Left ventricle myocardium superior (tissue), 1 donor: ENCODE measurements around the gene EIF4A3. TPM values are rescaled to one million over a fixed set of nuclear protein-coding genes. Genes with fewer than 3 reads are reported as not detected.
"Not testable (repeated sequence)": the region's sequence is repeated elsewhere in the genome, so short reads cannot be mapped to it uniquely, and the experiment has no call there.

Experiments used
- ATAC-seq: fragments of 200-7000 bp; cut with Tn5 transposase; one replicate; pipeline ENCODE4 v1.9.1; 2020; ENCODE audit warnings: mild to moderate bottlenecking, moderate library complexity
- DNase-seq: peaks from one replicate; pipeline ENCODE4 v3.0.0-alpha.2; 2020
- intact Hi-C: fragments of 100-400 bp; cut with micrococcal nuclease; formaldehyde crosslinking; loops from one replicate; pipeline ENCODE4 v1.11.0; 2022
- total RNA-seq: library from RNA; stranded (reverse); fragmentation: NEBNext Ultra II Directional; extraction: Animal tissue kit (Norgen Biotek cat#: 25700); gene quantifications from one replicate; pipeline ENCODE4 v1.2.1, GENCODE V29; 2021
- donor health status: DM: no; HTN: yes; CAD: no; lungs with severe emphysema.

EIF4A3 gene
- total RNA-seq, 1 donor from 2014 or later, result 31.6 TPM

DNA sequence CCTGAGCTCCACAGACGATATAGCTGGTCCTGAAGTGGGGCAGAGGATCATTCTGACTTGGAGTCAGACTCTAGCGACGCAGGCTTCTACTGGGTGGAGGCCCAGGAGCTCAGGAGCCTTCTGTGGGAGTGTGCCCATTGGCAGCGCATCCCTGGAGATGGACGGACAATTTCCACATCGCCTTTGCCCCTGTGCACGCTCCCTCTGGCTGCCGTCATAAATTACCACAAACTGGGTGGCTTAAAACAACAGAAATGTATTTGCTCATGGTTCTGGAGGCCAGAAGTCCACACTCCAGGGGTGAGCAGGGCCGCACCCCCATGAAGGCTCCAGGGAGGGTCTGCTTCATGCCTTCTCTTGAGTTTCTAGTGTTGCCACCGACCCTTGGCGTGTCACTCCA is 29.8 kb upstream of the EIF4A3 start:
- intact Hi-C loops, result no loop called here
- ATAC-seq, result no peak
- DNase-seq, result no peak

GRCh38 chr17:80173916-80174315 is 27.0 kb upstream of the EIF4A3 start:
- DNase-seq (no peak), ATAC-seq (no peak)
- intact Hi-C loops, result no loop called here

- ATAC-seq, result no peak
- DNase-seq, result no peak
Measured at GRCh38 chr17:80173126-80173525, 26.2 kb upstream of the EIF4A3 start.

DNA sequence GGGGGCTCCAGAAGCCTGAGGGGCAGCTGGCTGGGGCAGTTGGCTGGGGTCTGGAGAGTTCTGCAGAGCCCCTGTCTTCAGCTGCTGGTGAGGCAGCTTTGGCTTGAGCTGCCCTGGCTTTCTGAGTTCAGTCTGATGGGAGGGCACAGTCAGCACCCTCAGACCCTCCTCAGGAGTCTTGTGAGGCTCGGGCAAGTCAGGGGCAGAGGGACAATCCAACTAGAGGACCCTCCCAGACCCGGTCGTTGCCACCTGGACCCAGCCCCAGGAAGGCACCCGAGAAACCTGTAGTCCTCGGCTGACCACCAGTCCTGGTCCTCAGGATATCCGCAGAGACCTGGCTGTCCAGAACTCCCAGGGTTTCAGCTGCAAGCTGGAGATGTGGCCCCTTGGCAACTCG is 24.8 kb upstream of the EIF4A3 start:
- DNase-seq (no peak), ATAC-seq (no peak)
- intact Hi-C loops, result no loop called here

More at GRCh38 chr17:80173126-80173525, 26.2 kb upstream of the EIF4A3 start:
- intact Hi-C loops, result no loop called here

DNA sequence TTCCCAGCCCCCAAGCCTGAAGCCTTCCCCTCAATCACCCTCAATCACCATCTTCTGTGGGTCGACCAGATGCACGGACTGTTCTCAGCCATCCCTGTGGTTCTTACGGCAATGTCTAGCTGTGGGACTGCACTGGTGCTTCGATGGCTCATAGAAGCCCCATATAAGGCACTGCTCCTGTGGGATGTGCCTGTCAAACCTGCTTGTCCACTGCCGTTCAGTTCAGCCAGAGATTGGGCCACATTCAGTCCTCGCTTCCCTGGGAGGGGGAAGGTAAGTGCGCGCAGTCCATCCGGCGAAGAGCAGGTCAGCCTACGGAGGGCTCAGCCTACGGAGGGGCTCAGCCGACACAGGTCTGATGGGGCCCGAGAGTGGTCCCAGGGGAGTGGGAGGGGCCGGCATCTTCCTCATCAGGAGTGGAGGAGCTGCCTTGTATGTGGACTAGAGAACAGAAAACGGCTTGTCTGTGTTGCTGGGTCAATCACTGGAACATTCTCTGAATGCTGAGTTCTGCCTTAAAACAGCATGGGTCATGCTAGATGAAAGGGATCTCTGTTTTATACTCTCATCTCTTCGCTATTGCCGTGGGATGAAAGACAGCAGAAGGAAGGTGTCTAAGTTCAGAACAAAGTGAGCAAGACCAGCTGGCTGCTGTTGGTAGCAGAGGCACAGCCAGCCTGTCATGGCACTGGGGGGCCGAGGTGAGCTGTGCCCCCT is 23.0 kb upstream of the EIF4A3 start, which contains the start of gene CARD14:
Gene CARD14 (plus strand): TSS at position 247 of the 717 bp plus-strand sequence. CDS start 11,409 bp downstream, outside the sequence.
- intact Hi-C loops, result no loop called here
- ATAC-seq (no peak), DNase-seq (no peak)

DNA sequence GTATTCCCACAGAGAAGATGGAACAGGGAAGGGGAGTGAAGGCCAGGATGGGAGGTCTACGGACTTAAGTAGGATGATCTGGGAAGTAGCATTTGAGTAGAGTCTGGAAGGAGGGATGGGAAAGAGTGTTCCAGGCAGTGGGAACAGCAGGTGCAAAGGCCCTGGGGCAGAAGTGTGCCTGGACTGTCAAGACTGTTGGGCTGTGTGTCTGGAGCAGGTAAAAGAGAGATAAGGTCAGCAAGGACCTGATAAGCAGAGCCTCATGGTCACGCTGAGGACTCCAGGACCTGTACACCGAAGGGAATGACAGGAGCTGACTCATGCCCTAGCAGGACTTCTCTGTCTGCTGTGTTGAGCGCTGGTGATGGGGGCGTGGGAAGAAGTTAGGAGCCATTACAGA is 22.2 kb upstream of the EIF4A3 start:
- no peak for DNase-seq
- no peak for ATAC-seq
- intact Hi-C loops, result no loop called here

- intact Hi-C loops, result no loop called here
- ATAC-seq, result no peak
- DNase-seq, result no peak
Measured at GRCh38 chr17:80168371-80168770, 21.4 kb upstream of the EIF4A3 start.

- intact Hi-C loops, result no loop called here
- no peak for ATAC-seq
- DNase-seq, result no peak
Measured at GRCh38 chr17:80166446-80166845, 19.5 kb upstream of the EIF4A3 start.

DNA sequence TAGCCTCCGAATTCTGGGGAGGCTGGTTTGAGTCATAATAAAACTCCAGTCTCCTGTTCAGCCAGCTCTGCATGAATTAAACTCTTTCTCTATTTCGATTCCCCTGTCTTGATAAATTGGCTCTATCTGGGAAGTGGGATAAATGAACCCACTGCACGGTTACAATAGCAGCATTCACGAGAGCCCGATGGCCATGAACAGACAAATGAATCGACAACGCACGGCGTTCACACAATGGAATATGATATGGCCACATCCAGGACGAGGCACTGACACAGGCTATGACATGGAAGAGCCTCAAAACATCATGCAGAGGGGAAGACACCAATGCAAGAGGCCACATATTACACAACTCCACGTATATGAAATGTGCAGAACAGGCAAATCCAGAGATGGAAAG is 17.3 kb upstream of the EIF4A3 start:
- intact Hi-C loops, result no loop called here
- ATAC-seq (no peak), DNase-seq (no peak)

DNA sequence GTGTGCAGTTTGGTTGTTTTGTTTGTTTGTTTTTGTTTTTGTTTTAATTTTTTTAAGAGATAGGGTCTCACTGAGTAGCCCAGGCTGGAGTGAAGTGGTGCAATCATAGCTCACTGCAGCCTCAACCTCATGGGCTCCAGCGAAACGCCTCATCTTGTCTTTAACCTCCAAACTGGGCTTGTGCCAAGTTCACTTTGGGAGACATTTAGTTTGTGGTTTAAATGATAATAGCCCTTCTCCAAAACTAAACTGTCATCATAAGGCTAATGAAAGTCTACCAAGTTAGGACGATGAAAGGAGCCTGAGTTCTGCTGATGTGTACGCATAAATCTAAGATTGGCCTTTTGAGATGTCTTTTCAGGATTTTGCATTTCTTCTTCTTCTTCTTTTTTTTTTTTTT is 16.4 kb upstream of the EIF4A3 start:
- DNase-seq (no peak), ATAC-seq (no peak)
- intact Hi-C loops, result no loop called here

DNA sequence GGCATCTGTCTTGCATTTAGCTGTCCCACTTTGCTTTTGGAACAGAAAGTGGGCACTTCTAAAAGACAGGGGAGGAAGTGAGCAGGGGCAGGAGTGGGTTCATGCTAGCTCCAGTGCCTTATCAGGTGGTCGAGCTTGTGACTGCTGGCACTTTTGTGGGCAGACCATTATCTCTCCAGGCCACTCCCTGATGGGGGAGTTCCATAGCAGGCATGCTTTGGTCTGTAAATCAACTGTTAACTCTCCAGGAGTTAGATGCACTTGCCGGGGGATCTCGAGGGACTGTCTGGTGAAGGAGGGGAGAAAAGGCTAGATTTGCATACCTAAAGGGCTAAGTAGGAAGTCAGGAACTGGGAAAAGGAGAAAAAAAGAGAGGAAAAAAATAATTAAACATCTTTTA is 13.6 kb upstream of the EIF4A3 start:
- DNase-seq (no peak), ATAC-seq (no peak)
- intact Hi-C loops, result no loop called here

DNA sequence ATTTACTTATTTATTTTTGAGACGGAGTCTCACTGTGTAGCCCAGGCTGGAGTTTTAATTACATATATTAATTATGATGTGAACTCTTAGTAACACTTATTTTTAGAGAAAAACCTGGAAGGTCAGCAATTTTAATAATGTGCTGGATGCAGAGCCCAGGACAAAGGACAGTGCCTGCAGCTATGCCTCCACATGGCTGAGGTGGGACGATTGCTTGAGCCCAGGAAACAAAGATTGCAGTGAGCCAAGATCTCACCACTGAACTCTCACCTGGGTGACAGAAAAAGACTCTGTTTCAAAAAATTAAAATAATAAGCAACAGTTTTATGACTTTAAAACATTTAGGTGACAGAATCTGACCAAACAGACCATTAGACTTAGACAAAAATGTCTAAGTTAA is 11.9 kb upstream of the EIF4A3 start:
- intact Hi-C loops, result no loop called here

GRCh38 chr17:80155600-80155999 is 8.7 kb upstream of the EIF4A3 start:
- ATAC-seq, DNase-seq, intact Hi-C loops: not testable (repeated sequence)

More for the DNA sequence above, 11.9 kb upstream of the EIF4A3 start:
- no peak for ATAC-seq
- no peak for DNase-seq

- no peak for DNase-seq
- intact Hi-C loops, result no loop called here
- ATAC-seq, result no peak
Measured at GRCh38 chr17:80154166-80154565, 7.2 kb upstream of the EIF4A3 start.

- intact Hi-C loops, result no loop called here
- ATAC-seq, result no peak
- no peak for DNase-seq
Measured at GRCh38 chr17:80153004-80153403, 6.1 kb upstream of the EIF4A3 start.

- DNase-seq, result no peak
- no peak for ATAC-seq
- intact Hi-C loops, result no loop called here
Measured at GRCh38 chr17:80152081-80152702, 5.3 kb upstream of the EIF4A3 start.

- no peak for DNase-seq
- intact Hi-C loops, result no loop called here
- no peak for ATAC-seq
Measured at GRCh38 chr17:80151333-80151732, 4.4 kb upstream of the EIF4A3 start.

- ATAC-seq, result peak; percentile 31
- intact Hi-C loops, result no loop called here
- no peak for DNase-seq
Measured at GRCh38 chr17:80146121-80147034, 550 bp downstream of the EIF4A3 start.

- intact Hi-C loops, result no loop called here
- ATAC-seq, result no peak
- DNase-seq, result no peak
Measured at GRCh38 chr17:80145076-80146075, 1.6 kb downstream of the EIF4A3 start.
